K562 (cell line): ENCODE data around the gene ANTXRL. TPM values are rescaled to one million over a fixed set of nuclear protein-coding genes. Genes with fewer than 3 reads are reported as not detected.

Experiments used
- ATAC-seq: fragments of 200-7000 bp; cut with Tn5 transposase; 3 replicates; pipeline ENCODE4 v1.9.1; 2020; ENCODE audit warnings: moderate library complexity
- BruUV-seq: library from RNA; stranded (reverse); fragments of 400-500 nt; replicated peaks from 2 replicates; lab custom pipeline; 2021; lab: Mats Ljungman, UMichigan
- CTCF ChIA-PET: fragments of 300-600 bp; formaldehyde crosslinking; extraction: SDS; loops from one replicate; lab custom pipeline; 2021; ENCODE audit warnings: low intra/inter-chr PET ratio; lab: Yijun Ruan, JAX
- POLR2A ChIA-PET: fragments of 300-600, 350-650 bp; sonication (Branson Sonifier 250); formaldehyde crosslinking; extraction: SDS; loops from one replicate; lab custom pipeline; 2021; ENCODE audit warnings: antibody characterized with exemption, inconsistent platforms; lab: Yijun Ruan, JAX
- DNase-seq, 4 experiments: peaks; one replicate each; pipeline versions ENCODE4 v3.0.0 to v3.0.0-alpha.2; 2011 to 2018; ENCODE audit warnings: low spot score in 3 of 4, mixed read lengths in 3 of 4; ENCODE audit errors: extremely low read depth in 1 of 4
- FAIRE-seq: peaks from 2 replicates; lab custom pipeline; 2011; peaks lifted over from hg19 to GRCh38; lab: Jason Lieb, UNC
- H2AFZ ChIP-seq: 2 replicates; pipeline ENCODE4 v1.6.0; 2011; ENCODE audit warnings: low read depth, low read length, control low read depth, inconsistent platforms
- H3K27ac ChIP-seq: fragments of 200-600 bp; 3 replicates; pipeline ENCODE4 v1.8.0; 2011; ENCODE audit warnings: low read depth, mild to moderate bottlenecking, control low read depth, inconsistent platforms, low read length, moderate library complexity, mixed read lengths; ENCODE audit errors: extremely low read depth
- H3K27me3 ChIP-seq, 2 experiments: fragments of 300-600 bp in 1 of 2; 2 replicates in 1 of 2; 3 replicates in 1 of 2; pipeline versions ENCODE4 v1.6.0 to v1.8.0; 2011; ENCODE audit warnings: inconsistent platforms in 2 of 2, low read length in 2 of 2, mild to moderate bottlenecking in 1 of 2, mixed read lengths in 1 of 2, moderate library complexity in 1 of 2; ENCODE audit not compliant: control insufficient read depth in 2 of 2, insufficient read depth in 2 of 2
- H3K36me3 ChIP-seq: fragments of 300-600 bp; 3 replicates; pipeline ENCODE4 v1.8.0; 2011; ENCODE audit warnings: mild to moderate bottlenecking, low read length, inconsistent platforms; ENCODE audit not compliant: control insufficient read depth, insufficient read depth
- H3K4me1 ChIP-seq, 2 experiments: fragments of 200-600 bp in 1 of 2; replicated peaks in 1 of 2; 2 replicates in 1 of 2; 3 replicates in 1 of 2; pipeline versions ENCODE4 v1.5.1 to v1.8.0; 2011; ENCODE audit warnings: inconsistent platforms in 2 of 2, low read length in 2 of 2, mild to moderate bottlenecking in 1 of 2, mixed read lengths in 1 of 2, moderate library complexity in 1 of 2; ENCODE audit not compliant: control insufficient read depth in 2 of 2, insufficient read depth in 2 of 2
- H3K4me2 ChIP-seq: 2 replicates; pipeline ENCODE4 v1.6.1; 2011; ENCODE audit warnings: low read length, control low read depth, inconsistent platforms, mixed read lengths; ENCODE audit not compliant: insufficient read depth
- H3K4me3 ChIP-seq: fragments of 200-600 bp; sonication (generic), shearing (Covaris generic); 2 replicates; pipeline ENCODE4 v1.5.1; 2016; ENCODE audit warnings: control low read depth, inconsistent platforms
- H3K79me2 ChIP-seq: fragments of 200-600 bp; 3 replicates; pipeline ENCODE4 v1.8.0; 2011; ENCODE audit warnings: low read length, inconsistent platforms; ENCODE audit not compliant: control insufficient read depth, insufficient read depth
- H3K9ac ChIP-seq, 2 experiments: 2 replicates each; pipeline versions ENCODE4 v1.6.0 to v1.6.1; 2011; ENCODE audit warnings: low read depth in 2 of 2, low read length in 2 of 2, control low read depth in 1 of 2, inconsistent platforms in 1 of 2, mild to moderate bottlenecking in 1 of 2, mixed read lengths in 1 of 2; ENCODE audit not compliant: insufficient read depth in 1 of 2
- H3K9me1 ChIP-seq: one replicate; pipeline ENCODE4 v1.6.0; 2011; ENCODE audit warnings: inconsistent platforms, mild to moderate bottlenecking, low read length, moderate library complexity; ENCODE audit not compliant: control insufficient read depth, insufficient read depth
- H3K9me3 ChIP-seq: replicated peaks from 2 replicates; pipeline ENCODE4 v1.5.1; 2011; ENCODE audit warnings: low read depth, low read length, inconsistent platforms; ENCODE audit not compliant: control insufficient read depth, insufficient read depth
- H4K20me1 ChIP-seq: replicated peaks from 2 replicates; pipeline ENCODE4 v1.6.1; 2011; ENCODE audit warnings: low read length, inconsistent platforms, mixed read lengths; ENCODE audit not compliant: control insufficient read depth, insufficient read depth
- CEBPG ChIP-seq, 3 experiments: fragments of 200-800 bp in 1 of 3; sonication (Bioruptor generic) in 1 of 3; sonication (generic) in 1 of 3; formaldehyde crosslinking in 1 of 3; IDR thresholded peaks in 2 of 3; conservative IDR thresholded peaks in 1 of 3; 2 replicates each; pipeline versions ENCODE4 v1.6.1 to v1.8.0; 2016 to 2022; ENCODE audit warnings: missing compliant biosample characterization in 2 of 3, missing genetic modification characterization in 2 of 3, mild to moderate bottlenecking in 1 of 3, missing genetic modification reagents in 1 of 3
- FIP1L1 ChIP-seq: fragments of 200-400 bp; formaldehyde crosslinking; IDR thresholded peaks from 2 replicates; pipeline ENCODE4 v1.6.1; 2018; ENCODE audit warnings: mild to moderate bottlenecking, low read depth, low read length; ENCODE audit not compliant: poor library complexity, severe bottlenecking
- FUS ChIP-seq: fragments of 200-400 bp; formaldehyde crosslinking; optimal IDR thresholded peaks from 2 replicates; pipeline ENCODE3; 2017; ENCODE audit warnings: low read depth, low read length
- IFI16 ChIP-seq: fragments of 250-450 bp; sonication (Bioruptor Pico); IDR thresholded peaks from 2 replicates; pipeline ENCODE4 v2.1.2; 2022; ENCODE audit warnings: mild to moderate bottlenecking, inconsistent platforms
- NFE2L1 ChIP-seq: fragments of 450-650 bp; IDR thresholded peaks from 2 replicates; pipeline ENCODE4 v1.6.1; 2016; ENCODE audit warnings: missing genetic modification characterization, low read depth, mild to moderate bottlenecking, missing compliant biosample characterization, moderate library complexity, borderline replicate concordance
- NFIX ChIP-seq: fragments of 250-450 bp; sonication (Bioruptor Pico); IDR thresholded peaks from 2 replicates; pipeline ENCODE4 v1.4.0; 2020; ENCODE audit warnings: low read depth, mild to moderate bottlenecking, moderate library complexity
- PHB2 ChIP-seq: fragments of 450-650 bp; IDR thresholded peaks from 2 replicates; pipeline ENCODE4 v1.6.1; 2017; ENCODE audit warnings: low read depth
- RBBP5 ChIP-seq: fragments of 200-600 bp; sonication (generic); IDR thresholded peaks from 2 replicates; pipeline ENCODE4 v1.6.1; 2012; ENCODE audit warnings: borderline replicate concordance, mild to moderate bottlenecking, low read length, control low read depth, inconsistent platforms; ENCODE audit not compliant: insufficient read depth, poor library complexity, severe bottlenecking
- TAF9B ChIP-seq: fragments of 450-650 bp; IDR thresholded peaks from 2 replicates; pipeline ENCODE4 v1.6.1; 2018; ENCODE audit warnings: mild to moderate bottlenecking; ENCODE audit not compliant: partially characterized antibody
- TGIF2 ChIP-seq: sonication (generic); formaldehyde crosslinking; IDR thresholded peaks from 2 replicates; pipeline ENCODE4 v1.8.1; 2022; ENCODE audit warnings: mild to moderate bottlenecking, missing genetic modification reagents, moderate library complexity
- ZEB2 ChIP-seq: fragments of 450-650 bp; IDR thresholded peaks from 2 replicates; pipeline ENCODE4 v1.6.1; 2016
- ZKSCAN3 ChIP-seq: fragments of 250-450 bp; sonication (Bioruptor Pico); IDR thresholded peaks from 2 replicates; pipeline ENCODE4 v1.4.0; 2020
- ZNF277 ChIP-seq: fragments of 250-450 bp; sonication (Bioruptor Pico); IDR thresholded peaks from 2 replicates; pipeline ENCODE4 v1.8.0; 2022; ENCODE audit warnings: inconsistent platforms, mild to moderate bottlenecking, moderate library complexity, borderline replicate concordance
- WGBS: fragments of 100-300 bp; shearing (Covaris generic); methylation state at CpG from one replicate; pipeline ENCODE4 v1.1.6; 2016; ENCODE audit warnings: low coverage, mixed read lengths; ENCODE audit not compliant: insufficient coverage; ENCODE audit errors: missing lambda C conversion rate; 5-methylcytosine and 5-hydroxymethylcytosine counted together
- in situ Hi-C: fragments of 300-500 bp; cut with MboI; formaldehyde crosslinking; loops from 4 replicates; pipeline ENCODE4 v1.15.0; 2018; ENCODE audit warnings: inconsistent platforms, mixed read lengths
- intact Hi-C: fragments of 100-400 bp; cut with micrococcal nuclease; formaldehyde crosslinking; loops from 2 replicates; pipeline ENCODE4 v1.14.2; 2022
- polyA plus RNA-seq, 8 experiments: library from polyadenylated mRNA; depleted of rRNA in 4 of 8; stranded (reverse) in 5 of 8; unstranded in 3 of 8; fragments of >200 nt; fragmentation: Nextera tagmentation in 2 of 8; fragmentation: Illumina TruSeq in 1 of 8; extraction: Ambion mirVana in 2 of 8; extraction: Trizol in 1 of 8; gene quantifications; 2 replicates each; pipeline versions ENCODE4 v1.2.1 to v1.2.3, GENCODE V29; 2011 to 2014; ENCODE audit warnings: inconsistent platforms in 1 of 8, missing spikeins in 1 of 8
- total RNA-seq, 7 experiments: library from RNA; depleted of rRNA in 6 of 7; stranded (reverse); fragments of >200 nt in 6 of 7; fragmentation: Illumina TruSeq in 2 of 7; extraction: Trizol in 2 of 7; gene quantifications; 2 replicates each; pipeline versions ENCODE4 v1.2.1 to v1.2.3, GENCODE V29; 2011 to 2021; ENCODE audit warnings: low replicate concordance in 1 of 7

The ANTXRL gene
- total and polyA plus RNA-seq, 9 of the 15 experiments (the other 6 are each of a cell fraction or from before 2014, with no cell fraction given) = not detected

- ChIA-PET POLR2A (no interaction called here), CTCF (no interaction called here)
- no TSS peak for BruUV-seq
- DNase-seq (no peak), FAIRE-seq (no peak), ATAC-seq (no peak)
- WGBS = 5% methylated on average over 3 of the region's 3 CpGs
- peaks cover 8 to 49% of the 10 kb centered on the region in 2 experiments; a peak in 4 of 5 replicates for H3K27me3 ChIP-seq
- H3K9me3 ChIP-seq = no peaks in the 10 kb centered on the region
- H3K27ac ChIP-seq = no peak overlapping the region
- H3K36me3 ChIP-seq = no peaks in the 10 kb centered on the region
- in situ Hi-C loops = loop anchor here (5.0 to 25.0 kb wide), 2 partner anchors 70 to 1010 kb away; no protein-coding TSS in a partner anchor
- intact Hi-C loops = no loop called here
- no peak overlapping the region for H3K4me3 ChIP-seq
- H3K9me1 ChIP-seq = no peaks in the 10 kb centered on the region
- no peaks in the 10 kb centered on the region for H3K79me2 ChIP-seq
- H3K9ac ChIP-seq = no peak overlapping the region
- peaks cover 2 to 5% of the 10 kb centered on the region in 2 experiments; a peak in 3 of 5 replicates for H3K4me1 ChIP-seq
- TF ChIP-seq IFI16 (CRISPR knock-in tag) = no peak
- H2AFZ ChIP-seq = no peak overlapping the region
- no peaks in the 10 kb centered on the region; the same call in 1 of the 2 replicates for H4K20me1 ChIP-seq
- no peak overlapping the region for H3K4me2 ChIP-seq
Observed at GRCh38 chr10:46247181-46247475, 39.7 kb upstream of the ANTXRL start.

- FAIRE-seq = no peak
- H3K27me3 ChIP-seq = peaks cover 8 to 55% of the 10 kb centered on the region in 2 experiments; a peak in 4 of 5 replicates
- ATAC-seq = peak; percentile 87
- no peaks in the 10 kb centered on the region for H3K9me1 ChIP-seq
- no peaks in the 10 kb centered on the region for H3K79me2 ChIP-seq
- H3K9ac ChIP-seq = peak overlapping the region in 1 of 2 experiments; percentile 26; a peak in 1 of 4 replicates
- BruUV-seq = no TSS peak
- no peak overlapping the region for H3K4me3 ChIP-seq
- no peaks in the 10 kb centered on the region for H3K9me3 ChIP-seq
- no peak overlapping the region for H2AFZ ChIP-seq
- intact Hi-C loops = no loop called here
- DNase-seq = peak; percentile 68 to 76 (median 72)
- WGBS = under 1% methylated on average over 14 of the region's 14 CpGs
- H4K20me1 ChIP-seq = no peaks in the 10 kb centered on the region; the same call in 1 of the 2 replicates
- CTCF ChIA-PET = no interaction called here
- in situ Hi-C loops = loop anchor here (5.0 to 25.0 kb wide), 2 partner anchors 69 to 1011 kb away; no protein-coding TSS in a partner anchor
- peaks cover 2 to 5% of the 10 kb centered on the region in 2 experiments; a peak in 3 of 5 replicates for H3K4me1 ChIP-seq
- H3K4me2 ChIP-seq = no peak overlapping the region; the same call in 1 of the 2 replicates
- no peaks in the 10 kb centered on the region for H3K36me3 ChIP-seq
- H3K27ac ChIP-seq = no peak overlapping the region
- POLR2A ChIA-PET = no interaction called here
- TF ChIP-seq TGIF2 (no peak), FUS (no peak), PHB2 (0 out of 2 replicates have a peak, but pooled peaks have one; percentile 23), ZNF277 (no peak), NFIX (CRISPR knock-in tag) (no peak), NFE2L1 (tag) (no peak), TAF9B (no peak), CEBPG (CRISPR knock-in tag; IDR thresholded peaks at IDR 0.05) (no peak), CEBPG (tag; conservative IDR thresholded peaks at IDR 0.05 in 1 of 2, IDR thresholded peaks at IDR 0.05 in 1 of 2) (no peak), FIP1L1 (no peak), ZEB2 (no peak), RBBP5 (no peak), ZKSCAN3 (CRISPR knock-in tag) (no peak)
Observed at GRCh38 chr10:46247808-46248569, 38.8 kb upstream of the ANTXRL start.
